Middle frontal gyrus (tissue), 1 donor: ENCODE measurements around the gene HOXD3.

Experiments used
- DNase-seq: peaks from one replicate; pipeline ENCODE4 v3.0.0-alpha.2; 2015; ENCODE audit warnings: low spot score; ENCODE audit errors: extremely low spot score

Gene HOXD3

GRCh38 chr2:176121190-176122051 lies 35.7 kb upstream of the HOXD3 start:
- no peak for DNase-seq

- no peak for DNase-seq
Observed at GRCh38 chr2:176122052-176122682, 34.9 kb upstream of the HOXD3 start.

GRCh38 chr2:176122683-176123410 lies 34.3 kb upstream of the HOXD3 start, which contains the start of gene HOXD9:
Gene HOXD9, plus strand, starts transcription at chr2:176122719. Its CDS starts 50 bp downstream, at chr2:176122769.
- DNase-seq, result no peak

GRCh38 chr2:176123411-176124109 lies 33.5 kb upstream of the HOXD3 start:
- no peak for DNase-seq

GRCh38 chr2:176124110-176124946 lies 32.8 kb upstream of the HOXD3 start:
- no peak for DNase-seq

GRCh38 chr2:176124947-176125771 lies 31.9 kb upstream of the HOXD3 start:
- DNase-seq, result no peak

- DNase-seq, result no peak
Observed at GRCh38 chr2:176125772-176126054, 31.4 kb upstream of the HOXD3 start.

GRCh38 chr2:176126929-176127773 lies 30.0 kb upstream of the HOXD3 start:
- DNase-seq, result no peak

- no peak for DNase-seq
Observed at GRCh38 chr2:176127774-176128072, 29.4 kb upstream of the HOXD3 start.

- no peak for DNase-seq
Observed at GRCh38 chr2:176128172-176128981, 28.7 kb upstream of the HOXD3 start.

GRCh38 chr2:176128982-176129796 lies 27.9 kb upstream of the HOXD3 start, which contains the start of gene HOXD8:
Gene HOXD8, plus strand, starts transcription at chr2:176129705. Its CDS starts 662 bp downstream, at chr2:176130367.
- DNase-seq, result no peak

GRCh38 chr2:176129813-176130146 lies 27.3 kb upstream of the HOXD3 start:
- DNase-seq, result no peak

- DNase-seq, result no peak
Observed at GRCh38 chr2:176130147-176130956, 26.8 kb upstream of the HOXD3 start.

- no peak for DNase-seq
Observed at GRCh38 chr2:176130957-176131847, 25.9 kb upstream of the HOXD3 start.

GRCh38 chr2:176131848-176132158 lies 25.3 kb upstream of the HOXD3 start:
- no peak for DNase-seq
